ENCODE results near the gene SCNN1A.

GRCh38 chr12:6424008-6424347, 48.6 kb upstream of the SCNN1A start:
- TF ChIP-seq CTCF (conservative IDR thresholded peaks at IDR 0.05; ENCODE audit: low read length) = no peak
- no peak for TF ChIP-seq EZH2phosphoT487 (IDR thresholded peaks at IDR 0.05; ENCODE audit: borderline replicate concordance, low read depth, low read length)
